Adrenal gland (tissue), 12 donors: ENCODE measurements around the gene SMIM1. TPM values are rescaled to one million over a fixed set of nuclear protein-coding genes. Genes with fewer than 3 reads are reported as not detected.
"Not testable (repeated sequence)": the region's sequence is repeated elsewhere in the genome, so short reads cannot be mapped to it uniquely, and the experiment has no call there.

Source experiments
- DNase-seq, 7 donors: peaks; one replicate each; pipeline ENCODE4 v3.0.0-alpha.2; 2019 to 2020
- H3K27ac ChIP-seq, 5 donors: fragments of 200-600 bp; sonication (generic) in 4 of 5; 1 replicate in 3 of 5; 2 replicates in 2 of 5; pipeline versions ENCODE4 v1.5.1 to v1.8.0; 2016 to 2020; ENCODE audit warnings: mild to moderate bottlenecking in 1 of 5
- H3K27me3 ChIP-seq: fragments of 200-600 bp; 2 replicates; pipeline ENCODE4 v1.8.0; 2021
- H3K36me3 ChIP-seq, 2 donors: fragments of 200-600 bp; replicated peaks in 1 of 2; 1 replicate in 1 of 2; 2 replicates in 1 of 2; pipeline versions ENCODE4 v1.5.1 to v1.8.0; 2018 to 2022
- H3K4me1 ChIP-seq, 2 donors: fragments of 200-600 bp; replicated peaks in 1 of 2; 1 replicate in 1 of 2; 2 replicates in 1 of 2; pipeline versions ENCODE4 v1.5.1 to v1.8.0; 2018 to 2021
- H3K4me3 ChIP-seq, 4 donors: fragments of 200-600 bp; sonication (generic) in 3 of 4; one replicate each; pipeline ENCODE4 v1.5.1; 2016 to 2018
- H3K9me3 ChIP-seq, 3 donors: fragments of 200-600 bp; sonication (generic) in 1 of 3; replicated peaks in 1 of 3; 1 replicate in 2 of 3; 2 replicates in 1 of 3; pipeline versions ENCODE4 v1.5.1 to v1.8.0; 2016 to 2021
- POLR2A ChIP-seq, 2 donors: fragments of 450-650 bp; IDR thresholded peaks; one replicate each; pipeline ENCODE4 v1.6.1; 2017; ENCODE audit warnings: antibody characterized with exemption in 2 of 2, mild to moderate bottlenecking in 2 of 2, moderate library complexity in 1 of 2
- WGBS, 4 donors: extraction: QIAGEN DNeasy Blood & Tissue Kit in 2 of 4; methylation state at CpG; one replicate each; pipeline versions ENCODE4 v1.1.5 to v1.1.7; 2013 to 2017; 5-methylcytosine and 5-hydroxymethylcytosine counted together
- intact Hi-C, 2 donors: fragments of 100-400 bp; cut with DNase I; formaldehyde crosslinking; loops; one replicate each; pipeline versions ENCODE4 v1.14.1 to v1.15.0; 2022 to 2023
- polyA plus RNA-seq, 3 donors: library from polyadenylated mRNA; stranded (reverse); fragments of 200-250 nt in 2 of 3; fragments of 350-450 nt in 1 of 3; fragmentation: Illumina TruSeq in 1 of 3; extraction: RNeasy Lipid Tissue Mini Kit (QIAGEN cat#74804) in 1 of 3; gene quantifications; one replicate each; pipeline ENCODE4 v1.2.3, GENCODE V29; 2013 to 2014
- total RNA-seq, 9 donors: library from RNA; depleted of rRNA in 4 of 9; stranded (reverse); fragments of >200 nt in 4 of 9; fragments of 120-200 nt in 1 of 9; fragmentation: NEBNext Ultra II Directional in 1 of 9; extraction: Animal tissue kit (Norgen Biotek cat#: 25700) in 1 of 9; gene quantifications; one replicate each; pipeline versions ENCODE4 v1.1.0 to v1.2.4, GENCODE V29; 2013 to 2023
- TF ChIP-seq, protein P1 (sequence below), 6 experiments: fragments of 450-650 bp in 4 of 6; fragments of 200-600 bp in 2 of 6; sonication (generic) in 1 of 6; IDR thresholded peaks; 1 replicate in 5 of 6; 2 replicates in 1 of 6; pipeline versions ENCODE4 v1.5.1 to v1.8.0; 2016 to 2021; ENCODE audit warnings: antibody characterized with exemption in 6 of 6, mild to moderate bottlenecking in 2 of 6, moderate library complexity in 1 of 6
- donor health status: healthy with polysubstance abuse.
- donor health status: Bipolar disorder and iron deficiency.
- donor health status: DM: yes; HTN: yes; CAD: no.
- donor health status: DM: no; HTN: no; CAD: no.
- donor health status: DM: no; HTN: no; CAD: no.
- donor health status: DM: yes; HTN: yes; CAD: no.

The SMIM1 gene
- total and polyA plus RNA-seq, 12 donors, result 0.35 to 22.0 (median 7.0) TPM; not detected in 2

DNA sequence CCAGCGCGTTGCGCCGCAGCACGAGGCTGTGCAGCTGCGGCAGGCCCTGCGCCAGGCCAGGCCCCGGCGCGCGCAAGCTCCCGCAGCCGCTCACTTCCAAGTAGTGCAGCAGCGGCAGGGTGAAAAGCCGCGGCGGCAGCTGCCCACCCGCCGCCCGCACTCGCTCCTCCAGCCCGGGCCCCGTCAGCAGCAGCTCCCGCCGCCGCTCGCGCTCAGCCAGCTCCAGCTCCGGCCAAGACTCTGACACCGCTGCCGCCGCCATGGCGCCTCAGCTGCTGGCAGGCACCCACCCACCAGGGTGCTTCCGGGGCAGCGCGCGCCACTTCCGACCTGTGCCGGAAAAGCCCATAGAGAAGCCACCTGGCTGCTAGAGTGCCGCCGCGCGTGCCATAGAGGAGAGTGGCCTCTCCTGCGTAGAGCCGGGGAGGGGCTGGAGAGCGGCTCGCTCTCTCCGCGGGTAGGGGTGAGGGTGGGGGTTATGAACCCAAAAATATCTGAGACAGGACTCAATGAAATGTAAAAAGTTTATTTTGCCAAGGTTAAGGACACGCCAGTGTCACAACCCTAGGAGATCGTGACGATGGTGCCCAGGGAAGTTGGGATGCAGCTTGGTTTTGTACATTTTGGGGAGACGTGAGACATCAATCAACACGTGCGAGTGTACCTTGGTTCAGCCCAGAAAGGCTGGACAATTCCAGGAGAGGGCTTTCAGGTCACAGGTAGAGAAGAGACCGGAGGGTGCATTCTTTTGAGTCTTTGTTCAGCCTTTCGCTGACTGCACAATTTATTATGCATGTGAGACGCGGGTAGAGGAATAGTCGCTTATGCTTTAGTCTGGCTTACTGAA, 23.9 kb downstream of the SMIM1 start, which contains the start of gene LRRC47:
LRRC47 (minus strand) TSS at position 284 of the 847 bp plus-strand sequence; CDS start at position 262, 22 bp downstream.
- no peaks in the 10 kb centered on the region for H3K27me3 ChIP-seq

DNA sequence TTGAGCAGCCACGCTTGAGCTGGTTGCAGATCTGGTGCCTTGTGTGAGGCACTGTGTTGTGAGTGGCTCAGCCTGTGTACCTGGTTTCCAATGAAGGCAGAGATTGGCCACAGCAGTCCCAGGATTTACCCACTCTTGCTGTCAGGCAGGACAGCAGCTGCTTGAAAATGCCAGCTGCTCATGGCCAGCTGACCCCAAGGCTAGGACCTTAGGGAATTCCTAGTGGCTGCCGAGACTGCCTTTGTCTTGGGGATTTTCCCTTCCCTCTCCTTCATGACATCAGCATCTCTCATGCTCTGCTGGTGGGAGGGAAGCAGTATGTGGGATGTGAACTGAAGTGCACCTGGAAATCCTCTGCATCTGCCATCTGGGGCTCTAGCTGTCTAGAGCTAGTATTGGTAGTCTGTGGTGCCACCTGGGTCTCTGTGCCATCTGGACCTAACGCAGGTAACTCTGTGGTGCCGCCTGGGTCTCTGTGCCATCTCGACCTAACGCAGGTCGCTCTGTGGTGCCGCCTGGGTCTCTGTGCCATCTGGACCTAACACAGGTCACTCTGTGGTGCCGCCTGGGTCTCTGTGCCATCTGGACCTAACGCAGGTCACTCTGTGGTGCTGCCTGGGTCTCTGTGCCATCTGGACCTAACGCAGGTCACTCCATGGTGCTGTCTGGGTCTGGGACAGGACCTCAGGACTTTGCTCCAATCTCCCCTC, 27.6 kb downstream of the SMIM1 start:
- DNase-seq, result no peak
- no peaks in the 10 kb centered on the region for H3K9me3 ChIP-seq
- intact Hi-C loops, result loop anchor here in 1 of 2 donors (10.0 kb wide), 1 partner anchor 55 kb away; no protein-coding TSS in a partner anchor
- H3K27me3 ChIP-seq, result no peaks in the 10 kb centered on the region
- H3K36me3 ChIP-seq, result no peaks in the 10 kb centered on the region
- no peak overlapping the region for H3K27ac ChIP-seq
- peaks cover 6 to 11% of the 10 kb centered on the region in 2 donors for H3K4me1 ChIP-seq
- no peak overlapping the region for H3K4me3 ChIP-seq
- TF ChIP-seq, protein P1, sequence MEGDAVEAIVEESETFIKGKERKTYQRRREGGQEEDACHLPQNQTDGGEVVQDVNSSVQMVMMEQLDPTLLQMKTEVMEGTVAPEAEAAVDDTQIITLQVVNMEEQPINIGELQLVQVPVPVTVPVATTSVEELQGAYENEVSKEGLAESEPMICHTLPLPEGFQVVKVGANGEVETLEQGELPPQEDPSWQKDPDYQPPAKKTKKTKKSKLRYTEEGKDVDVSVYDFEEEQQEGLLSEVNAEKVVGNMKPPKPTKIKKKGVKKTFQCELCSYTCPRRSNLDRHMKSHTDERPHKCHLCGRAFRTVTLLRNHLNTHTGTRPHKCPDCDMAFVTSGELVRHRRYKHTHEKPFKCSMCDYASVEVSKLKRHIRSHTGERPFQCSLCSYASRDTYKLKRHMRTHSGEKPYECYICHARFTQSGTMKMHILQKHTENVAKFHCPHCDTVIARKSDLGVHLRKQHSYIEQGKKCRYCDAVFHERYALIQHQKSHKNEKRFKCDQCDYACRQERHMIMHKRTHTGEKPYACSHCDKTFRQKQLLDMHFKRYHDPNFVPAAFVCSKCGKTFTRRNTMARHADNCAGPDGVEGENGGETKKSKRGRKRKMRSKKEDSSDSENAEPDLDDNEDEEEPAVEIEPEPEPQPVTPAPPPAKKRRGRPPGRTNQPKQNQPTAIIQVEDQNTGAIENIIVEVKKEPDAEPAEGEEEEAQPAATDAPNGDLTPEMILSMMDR (IDR thresholded peaks at IDR 0.05), result no peak
- no peak for TF ChIP-seq POLR2A (IDR thresholded peaks at IDR 0.05)
- WGBS, 4 donors, result 61 to 84% (median 69%) methylated on average over 2 to 11 of the region's 11 CpGs

More for the DNA sequence above, 23.9 kb downstream of the SMIM1 start, which contains the start of gene LRRC47:
- TF ChIP-seq, protein P1 (IDR thresholded peaks at IDR 0.05), result peak in 3 of 6 experiments; percentile 2 to 16 (median 11)
- TF ChIP-seq POLR2A (IDR thresholded peaks at IDR 0.05), result peak; percentile 44 to 79
- intact Hi-C loops, result loop anchor here in 1 of 2 donors (10.0 kb wide), 1 partner anchor 52 kb away; no protein-coding TSS in a partner anchor
- H3K9me3 ChIP-seq, result no peaks in the 10 kb centered on the region
- H3K27ac ChIP-seq, result peak within 1 kb of the TSS in 4 of 5 donors; percentile 65 to 90 (median 67)
- H3K36me3 ChIP-seq, result no peaks in the 10 kb centered on the region
- peak; percentile 93 to 96 (median 95) for DNase-seq
- H3K4me3 ChIP-seq, result peak within 1 kb of the TSS; percentile 70 to 100 (median 84)
- H3K4me1 ChIP-seq, result peaks cover 25 to 36% of the 10 kb centered on the region in 2 donors
- WGBS, 4 donors, result 3 to 7% (median 4%) methylated on average over 26 to 60 of the region's 60 CpGs

DNA sequence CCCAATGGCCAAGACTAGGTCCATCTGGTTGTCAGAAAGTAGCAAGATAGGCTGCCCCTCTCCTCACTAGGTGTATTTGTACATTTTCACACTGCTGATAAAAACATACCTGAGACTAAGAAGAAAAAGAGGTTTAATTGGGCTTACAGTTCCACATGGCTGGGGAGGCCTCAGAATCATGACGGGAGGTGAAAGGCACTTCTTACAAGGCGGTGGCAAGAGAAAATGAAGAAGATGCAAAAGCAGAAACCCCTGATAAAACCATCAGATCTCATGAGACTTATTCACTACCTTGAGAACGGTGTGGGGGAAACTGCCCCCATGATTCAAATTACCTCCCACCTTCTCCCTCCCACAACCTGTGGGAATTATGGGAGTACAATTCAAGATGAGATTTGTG, 28.2 kb downstream of the SMIM1 start:
- intact Hi-C loops, H3K4me3 ChIP-seq, H3K4me1 ChIP-seq, DNase-seq, H3K36me3 ChIP-seq, H3K27ac ChIP-seq, H3K9me3 ChIP-seq, H3K27me3 ChIP-seq: not testable (repeated sequence)
- 75 to 80% (median 78%) methylated on average over 3 of the region's 3 CpGs for whole genome bisulfite sequencing, 4 donors

DNA sequence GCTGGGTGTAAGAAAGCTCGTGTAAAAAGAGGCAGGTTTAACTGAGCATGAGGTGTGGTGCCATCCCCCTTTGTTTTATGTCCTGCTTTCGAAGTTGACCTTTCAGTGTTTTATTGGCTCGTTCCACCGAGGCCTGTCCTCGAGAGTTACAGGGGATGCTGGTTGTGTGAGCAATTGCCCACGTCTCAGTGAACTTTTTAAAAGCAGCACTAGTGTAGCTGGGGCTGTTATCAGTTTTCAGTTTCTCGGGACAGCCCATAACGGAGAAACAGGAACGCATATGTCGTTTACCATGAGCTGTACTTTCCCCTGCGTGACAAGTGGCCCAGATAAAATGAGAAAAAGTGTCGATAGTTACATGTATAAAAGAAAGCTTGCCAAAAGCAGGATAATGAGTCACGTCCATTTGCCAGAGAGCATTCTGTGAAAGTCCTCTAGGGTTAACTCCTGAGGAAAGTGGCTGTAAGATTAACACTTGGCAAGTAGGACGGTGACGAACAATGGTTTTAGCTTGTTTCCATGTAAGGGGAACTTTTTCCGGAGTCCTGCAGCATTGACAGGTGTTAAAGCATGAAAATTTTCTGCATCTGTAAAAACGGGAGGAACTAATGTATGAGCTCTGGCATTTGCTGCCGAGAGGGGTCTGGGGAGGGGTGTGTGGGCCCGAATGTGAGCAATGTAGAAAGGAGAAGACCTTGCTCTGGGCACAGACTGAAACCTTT, 31.5 kb downstream of the SMIM1 start:
- 46 to 57% (median 48%) methylated on average over 19 of the region's 19 CpGs for WGBS, 4 donors
- intact Hi-C loops, result no loop called here
- no peak for DNase-seq
- Histone ChIP-seq H3K4me1 (no peaks in the 10 kb centered on the region), H3K9me3 (no peaks in the 10 kb centered on the region), H3K27me3 (no peaks in the 10 kb centered on the region), H3K36me3 (no peaks in the 10 kb centered on the region), H3K27ac (peak overlapping the region in 2 of 5 donors; percentile 4 to 32), H3K4me3 (no peak overlapping the region)
- TF ChIP-seq, protein P1 (IDR thresholded peaks at IDR 0.05), result no peak
- no peak for TF ChIP-seq POLR2A (IDR thresholded peaks at IDR 0.05)

DNA sequence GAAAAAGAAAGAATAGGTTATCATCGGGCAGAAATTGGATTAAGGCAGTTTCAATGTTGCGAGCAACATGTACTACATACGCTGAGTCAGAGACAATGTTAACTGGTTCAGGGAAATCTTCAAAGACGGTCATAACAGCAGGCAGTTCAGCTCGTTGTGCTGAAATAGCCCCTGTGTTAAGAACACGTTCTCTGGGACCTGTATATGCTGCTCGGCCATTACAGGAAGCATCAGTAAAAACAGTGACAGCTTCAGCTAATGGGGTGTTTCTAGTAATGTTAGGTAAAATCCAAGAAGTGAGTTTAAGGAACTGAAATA, 32.0 kb downstream of the SMIM1 start:
- H3K36me3 ChIP-seq, H3K9me3 ChIP-seq, DNase-seq, H3K4me3 ChIP-seq, H3K4me1 ChIP-seq, H3K27me3 ChIP-seq, intact Hi-C loops: not testable (repeated sequence)
- 45 to 57% (median 46%) methylated on average over 7 of the region's 7 CpGs for WGBS, 4 donors
- H3K27ac ChIP-seq, result peak overlapping the region in 1 of 5 donors; percentile 4
